HG02973 (cell line): ENCODE results near the gene ACCSL.

Experiments
- ATAC-seq: cut with Tn5 transposase; IDR thresholded peaks from one replicate; pipeline ENCODE4 v1.9.1; 2021; ENCODE audit warnings: moderate library complexity; ENCODE audit not compliant: unreplicated experiment

The ACCSL gene

GRCh38 chr11:44049832-44050231 lies 2.1 kb downstream of the ACCSL start:
- no peak for ATAC-seq

GRCh38 chr11:44051171-44051570 lies 3.4 kb downstream of the ACCSL start:
- ATAC-seq = no peak

GRCh38 chr11:44057340-44057739 lies 9.6 kb downstream of the ACCSL start:
- no peak for ATAC-seq

- no peak for ATAC-seq
Observed at GRCh38 chr11:44058275-44058674, 10.5 kb downstream of the ACCSL start.

- no peak for ATAC-seq
Observed at GRCh38 chr11:44065161-44065661, 17.4 kb downstream of the ACCSL start.

- peak; percentile 94 for ATAC-seq
Observed at GRCh38 chr11:44065841-44066731, 18.3 kb downstream of the ACCSL start, which contains the start of gene ACCS. Gene ACCS (plus strand): TSS chr11:44066270. CDS start chr11:44067628, 1,358 bp downstream.

GRCh38 chr11:44066732-44067141 lies 19.0 kb downstream of the ACCSL start:
- no peak for ATAC-seq

GRCh38 chr11:44067266-44067665 lies 19.5 kb downstream of the ACCSL start:
- no peak for ATAC-seq

- ATAC-seq = no peak
Observed at GRCh38 chr11:44068180-44068579, 20.4 kb downstream of the ACCSL start.

- ATAC-seq = no peak
Observed at GRCh38 chr11:44071157-44071556, 23.4 kb downstream of the ACCSL start.

- no peak for ATAC-seq
Observed at GRCh38 chr11:44072757-44073658, 25.2 kb downstream of the ACCSL start.

GRCh38 chr11:44078794-44079193 lies 31.0 kb downstream of the ACCSL start:
- ATAC-seq = no peak

- no peak for ATAC-seq
Observed at GRCh38 chr11:44079376-44079775, 31.6 kb downstream of the ACCSL start.

- no peak for ATAC-seq
Observed at GRCh38 chr11:44080951-44081350, 33.2 kb downstream of the ACCSL start.

- ATAC-seq = no peak
Observed at GRCh38 chr11:44082645-44083044, 34.9 kb downstream of the ACCSL start.

GRCh38 chr11:44083433-44083832 lies 35.7 kb downstream of the ACCSL start:
- ATAC-seq = no peak

- ATAC-seq = no peak
Observed at GRCh38 chr11:44083906-44084305, 36.1 kb downstream of the ACCSL start.

- no peak for ATAC-seq
Observed at GRCh38 chr11:44085330-44085729, 37.5 kb downstream of the ACCSL start.

- no peak for ATAC-seq
Observed at GRCh38 chr11:44088377-44088776, 40.6 kb downstream of the ACCSL start.

- ATAC-seq = no peak
Observed at GRCh38 chr11:44088871-44089270, 41.1 kb downstream of the ACCSL start.

GRCh38 chr11:44090539-44090938 lies 42.8 kb downstream of the ACCSL start:
- ATAC-seq = no peak
